ENCODE measurements around the gene CARD18.

Gene CARD18

GRCh38 chr11:105139669-105140068 is at the start of gene CARD18:
Gene CARD18 (minus strand): TSS chr11:105139769. CDS start chr11:105139726, 43 bp downstream.
- POLR2A ChIA-PET (ENCODE audit: low non-redundant PET) = no interaction called here
- H3K27ac ChIP-seq = no peak within 1 kb of the TSS
- no peak for DNase-seq (ENCODE audit: low spot score)
- no peak for TF ChIP-seq CTCF (conservative IDR thresholded peaks at IDR 0.05; ENCODE audit: low read depth)
- CTCF ChIA-PET = interaction anchor here (0.7 kb wide), 1 partner anchor 1679 kb away, joined by 3 read pairs; no protein-coding TSS in a partner anchor

GRCh38 chr11:105183987-105184386 is 44.4 kb upstream of the CARD18 start:
- no peak for TF ChIP-seq CTCF (conservative IDR thresholded peaks at IDR 0.05; ENCODE audit: low read depth)
- POLR2A ChIA-PET (ENCODE audit: low non-redundant PET) = no interaction called here
- CTCF ChIA-PET = interaction anchor here (0.6 kb wide), 1 partner anchor 244 kb away, joined by 3 read pairs; no protein-coding TSS in a partner anchor
- H3K27ac ChIP-seq = no peak overlapping the region
- no peak for DNase-seq (ENCODE audit: low spot score)

- DNase-seq (ENCODE audit: low spot score) = no peak
- no peak overlapping the region for H3K27ac ChIP-seq
- TF ChIP-seq CTCF (conservative IDR thresholded peaks at IDR 0.05; ENCODE audit: low read depth) = no peak
- ChIA-PET POLR2A (ENCODE audit: low non-redundant PET) (no interaction called here), CTCF (interaction anchor here (0.6 kb wide), 1 partner anchor 244 kb away, joined by 3 read pairs; no protein-coding TSS in a partner anchor)
Observed at GRCh38 chr11:105183426-105183825, 43.9 kb upstream of the CARD18 start.

- TF ChIP-seq CTCF (conservative IDR thresholded peaks at IDR 0.05; ENCODE audit: low read depth) = no peak
- no peak for DNase-seq (ENCODE audit: low spot score)
- ChIA-PET POLR2A (ENCODE audit: low non-redundant PET) (no interaction called here), CTCF (interaction anchor here (0.6 kb wide), 1 partner anchor 12 kb away, joined by 3 read pairs; no protein-coding TSS in a partner anchor)
- H3K27ac ChIP-seq = no peak overlapping the region
Observed at GRCh38 chr11:105181521-105181920, 42.0 kb upstream of the CARD18 start.

- ChIA-PET POLR2A (ENCODE audit: low non-redundant PET) (no interaction called here), CTCF (interaction anchor here (0.6 kb wide), 1 partner anchor 12 kb away, joined by 3 read pairs; no protein-coding TSS in a partner anchor)
- peak; percentile 19 for DNase-seq (ENCODE audit: low spot score)
- H3K27ac ChIP-seq = no peak overlapping the region
- TF ChIP-seq CTCF (conservative IDR thresholded peaks at IDR 0.05; ENCODE audit: low read depth) = no peak
Observed at GRCh38 chr11:105181100-105181499, 41.5 kb upstream of the CARD18 start.

GRCh38 chr11:105179542-105180278 is 40.1 kb upstream of the CARD18 start:
- ChIA-PET CTCF (interaction anchor here (0.6 kb wide), 1 partner anchor 131 kb away, joined by 3 read pairs; no protein-coding TSS in a partner anchor), POLR2A (ENCODE audit: low non-redundant PET) (no interaction called here)
- no peak overlapping the region for H3K27ac ChIP-seq
- no peak for DNase-seq (ENCODE audit: low spot score)
- TF ChIP-seq CTCF (conservative IDR thresholded peaks at IDR 0.05; ENCODE audit: low read depth) = no peak

Data from RWPE1 (cell line).